GM19351 (cell line): Measurements from ENCODE around the gene CSF1.

ENCODE experiments used
- ATAC-seq: cut with Tn5 transposase; IDR thresholded peaks from one replicate; pipeline ENCODE4 v1.9.1; 2021; ENCODE audit warnings: mild to moderate bottlenecking, moderate library complexity; ENCODE audit not compliant: unreplicated experiment

CSF1 gene

DNA sequence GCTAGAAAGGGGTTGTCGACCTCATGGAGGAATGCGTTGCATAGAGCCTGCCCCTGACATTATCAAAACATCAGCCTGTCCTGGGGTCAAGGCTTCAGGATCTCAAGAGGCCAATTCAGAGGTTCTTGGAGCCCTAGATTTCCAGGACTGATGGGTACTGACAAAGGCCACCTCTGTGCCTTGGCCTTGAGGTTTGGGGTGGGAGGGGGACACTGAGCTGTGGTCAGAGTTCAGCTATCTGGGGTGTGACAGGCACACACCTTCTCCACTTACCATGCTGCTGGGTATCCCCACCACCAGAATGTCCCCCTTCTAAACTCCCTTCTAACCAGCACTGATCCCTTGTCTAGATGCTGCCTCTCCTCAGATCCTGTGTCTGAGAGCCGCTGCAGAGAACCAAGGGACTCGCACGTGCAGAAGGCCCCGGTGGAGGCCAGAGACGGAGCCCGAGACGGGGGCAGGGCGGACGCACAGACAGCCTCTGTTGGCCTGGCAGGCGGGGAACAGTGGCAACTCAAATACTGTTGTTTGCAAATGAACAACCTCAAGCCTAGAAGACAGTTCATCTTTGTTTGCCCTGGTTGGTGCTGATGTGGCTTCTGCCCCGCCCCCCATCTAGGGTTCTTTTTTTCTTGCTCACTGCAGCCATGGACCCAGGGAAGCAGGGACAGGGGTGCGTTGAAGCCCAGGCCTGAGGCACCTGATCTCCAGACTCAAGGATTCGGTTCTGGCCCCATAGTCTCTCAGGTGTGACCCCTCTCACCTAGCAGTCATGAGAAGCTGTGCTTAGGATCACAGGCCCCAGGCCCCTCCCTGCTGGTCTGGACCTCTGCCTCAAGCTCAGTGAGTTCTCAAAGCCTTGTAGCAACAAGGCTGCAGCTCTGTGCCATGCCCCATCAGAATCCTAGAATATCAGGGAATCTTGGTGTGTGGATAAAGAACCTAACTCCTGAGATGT, 28.1 kb upstream of the CSF1 start:
- ATAC-seq, result no peak

DNA sequence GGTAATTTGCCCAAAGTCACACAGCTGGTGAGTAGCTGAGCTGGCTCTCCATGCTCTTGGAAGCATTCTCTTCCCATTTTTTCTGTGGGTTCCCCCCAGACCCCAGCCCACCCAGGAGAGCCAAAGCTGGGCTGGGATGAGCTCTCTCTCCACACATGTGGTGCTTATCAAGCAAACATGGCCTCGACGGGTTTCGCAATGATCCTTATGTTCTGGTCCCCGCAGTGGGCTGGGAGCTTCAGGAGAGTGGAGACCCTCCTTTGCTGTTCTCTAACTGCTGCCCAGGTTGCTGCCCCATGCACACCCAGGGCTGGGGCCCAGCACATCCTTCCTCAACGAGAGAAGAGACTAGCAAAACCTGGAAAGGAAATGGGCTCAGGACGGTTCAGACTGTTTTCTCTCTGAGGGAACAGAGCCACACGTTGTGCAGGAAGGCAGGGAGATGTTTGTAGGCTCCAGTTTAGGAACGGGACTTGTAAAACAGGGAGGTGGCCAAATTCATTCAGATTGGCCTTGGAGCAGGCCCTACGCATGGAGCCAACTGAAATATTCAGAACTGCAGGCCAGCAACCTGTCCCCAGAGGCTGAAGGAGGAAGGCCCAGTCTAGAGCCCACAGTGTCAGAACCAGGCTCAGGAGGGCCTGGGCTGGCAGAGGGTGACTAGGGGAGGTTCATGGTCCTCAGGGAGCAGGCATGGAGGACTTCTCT, 27.2 kb upstream of the CSF1 start:
- ATAC-seq, result no peak

DNA sequence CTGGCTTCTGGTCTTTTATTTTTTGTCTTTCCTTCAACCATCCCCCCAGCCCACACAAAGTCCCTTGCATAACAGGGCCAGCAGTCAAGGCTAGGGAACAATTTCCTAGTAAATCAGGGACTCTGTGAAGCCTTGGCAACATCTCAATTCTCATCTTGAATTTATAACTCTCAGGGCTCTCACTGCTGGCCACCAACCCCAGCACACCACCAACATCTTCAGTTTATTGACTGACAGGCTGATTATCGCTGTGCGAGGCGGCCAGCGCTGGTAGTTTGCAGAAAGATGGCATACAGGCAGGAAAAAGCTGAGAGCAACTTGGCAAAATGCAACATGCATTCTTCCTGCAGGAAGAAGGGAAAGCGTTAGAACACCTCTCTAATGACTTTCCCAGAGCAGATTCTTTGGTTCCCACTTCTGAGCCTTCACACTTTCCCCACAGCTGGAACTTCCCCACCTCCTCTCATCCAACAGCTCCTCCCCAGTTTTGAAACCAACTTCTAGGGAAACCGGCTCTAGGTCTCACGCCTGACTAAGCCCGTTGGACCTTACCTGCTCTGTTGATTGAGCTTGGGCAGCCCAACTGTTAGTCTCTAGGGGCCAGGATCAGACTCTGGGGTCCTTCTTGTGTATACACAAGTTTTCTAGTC, 26.3 kb upstream of the CSF1 start:
- no peak for ATAC-seq

DNA sequence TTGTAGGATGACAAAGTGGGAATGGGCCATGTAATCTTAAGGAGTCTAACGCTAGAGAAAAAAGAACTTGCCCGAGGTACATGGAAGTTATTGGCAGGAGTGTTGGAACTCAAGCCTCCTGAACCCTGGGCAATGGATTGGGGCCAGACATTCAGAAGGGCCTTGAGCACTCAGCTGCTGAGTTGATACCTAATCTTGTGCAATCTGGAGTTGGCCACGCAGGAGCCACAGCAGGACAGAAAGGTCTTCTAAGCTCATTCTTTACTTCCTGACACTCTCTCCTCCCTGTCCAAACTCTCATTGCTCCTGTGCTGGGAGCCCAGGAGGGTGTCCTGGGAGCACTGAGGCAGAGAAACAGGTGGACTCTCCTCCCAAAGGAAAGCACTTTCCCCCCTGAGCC, 25.1 kb upstream of the CSF1 start:
- ATAC-seq, result no peak

DNA sequence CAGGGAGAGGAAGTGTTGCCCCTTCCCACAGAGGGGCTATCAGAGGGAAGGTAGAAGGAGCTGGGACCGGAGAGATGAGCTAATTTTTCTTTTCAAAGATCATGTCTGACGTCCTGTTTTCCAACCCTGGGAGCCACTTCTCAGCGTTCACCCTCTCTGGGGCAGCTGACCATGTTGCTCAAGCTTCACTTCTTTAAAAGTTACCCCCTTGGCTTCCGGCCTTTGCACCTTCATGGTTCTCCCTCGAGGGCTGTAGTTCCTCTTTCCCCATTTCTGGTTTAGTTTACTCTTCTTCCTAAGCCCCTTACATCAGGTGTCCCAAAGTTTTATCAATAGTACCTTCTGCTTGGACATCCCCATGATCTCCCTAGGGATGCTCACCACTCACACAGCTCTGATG, 23.8 kb upstream of the CSF1 start:
- ATAC-seq, result no peak

DNA sequence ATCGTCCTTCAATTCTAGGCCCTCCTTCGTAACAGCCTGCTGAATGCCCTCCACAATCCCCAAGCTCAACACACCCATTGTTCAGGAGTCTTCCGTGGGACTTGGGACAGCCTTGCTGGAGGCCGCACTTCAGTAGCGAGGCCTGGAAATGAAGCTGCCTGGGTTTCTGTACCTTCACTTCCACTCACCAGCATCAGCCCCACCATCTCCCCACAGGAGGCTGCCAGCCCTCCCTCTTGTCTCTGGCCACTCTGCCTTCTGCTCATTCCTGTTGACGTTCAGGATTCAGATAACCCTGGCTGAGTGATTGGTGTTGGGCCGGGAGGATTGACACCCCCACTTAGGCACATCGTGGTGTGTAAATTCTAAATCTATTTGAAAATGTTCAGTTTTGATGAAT, 23.4 kb upstream of the CSF1 start:
- ATAC-seq, result no peak

DNA sequence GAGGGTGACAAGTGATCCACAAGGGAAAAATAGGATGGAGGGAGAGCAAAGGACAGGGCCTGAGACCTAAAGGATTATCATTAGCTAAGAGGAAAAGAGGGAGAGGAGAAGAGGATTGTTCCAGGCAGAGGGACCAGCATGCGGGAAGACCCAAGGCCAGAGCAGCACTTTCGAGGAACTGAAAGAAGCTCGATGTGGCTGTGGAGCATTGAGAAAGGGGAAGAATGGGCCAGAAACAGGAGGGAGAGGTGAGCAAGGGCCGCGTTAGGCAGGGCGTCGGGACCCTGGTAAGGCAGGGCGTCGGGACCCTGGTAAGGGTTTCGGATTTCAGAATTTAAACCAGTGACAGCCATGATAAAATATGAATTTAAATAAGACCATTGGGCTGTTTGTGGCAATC, 22.8 kb upstream of the CSF1 start:
- ATAC-seq, result no peak

DNA sequence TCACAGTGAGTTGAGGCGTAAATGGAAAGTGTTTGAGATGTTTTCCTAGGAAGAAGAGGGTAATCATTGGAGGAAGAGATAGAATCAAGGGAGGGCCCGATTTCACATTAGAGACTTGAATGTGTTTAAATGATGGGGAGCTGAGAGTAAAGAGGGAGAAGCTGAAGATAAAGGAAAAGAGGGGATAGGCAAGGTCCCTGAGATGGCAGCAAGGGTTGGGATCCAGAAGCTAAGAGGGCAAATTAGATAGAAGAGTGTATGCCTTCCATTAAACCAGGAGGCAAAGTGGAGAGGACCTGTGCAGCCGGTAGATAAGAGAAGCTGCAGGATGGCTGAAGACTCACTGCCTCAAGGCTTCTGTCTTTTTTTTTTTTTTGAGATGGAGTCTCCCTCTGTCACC, 21.6 kb upstream of the CSF1 start:
- ATAC-seq, result no peak

DNA sequence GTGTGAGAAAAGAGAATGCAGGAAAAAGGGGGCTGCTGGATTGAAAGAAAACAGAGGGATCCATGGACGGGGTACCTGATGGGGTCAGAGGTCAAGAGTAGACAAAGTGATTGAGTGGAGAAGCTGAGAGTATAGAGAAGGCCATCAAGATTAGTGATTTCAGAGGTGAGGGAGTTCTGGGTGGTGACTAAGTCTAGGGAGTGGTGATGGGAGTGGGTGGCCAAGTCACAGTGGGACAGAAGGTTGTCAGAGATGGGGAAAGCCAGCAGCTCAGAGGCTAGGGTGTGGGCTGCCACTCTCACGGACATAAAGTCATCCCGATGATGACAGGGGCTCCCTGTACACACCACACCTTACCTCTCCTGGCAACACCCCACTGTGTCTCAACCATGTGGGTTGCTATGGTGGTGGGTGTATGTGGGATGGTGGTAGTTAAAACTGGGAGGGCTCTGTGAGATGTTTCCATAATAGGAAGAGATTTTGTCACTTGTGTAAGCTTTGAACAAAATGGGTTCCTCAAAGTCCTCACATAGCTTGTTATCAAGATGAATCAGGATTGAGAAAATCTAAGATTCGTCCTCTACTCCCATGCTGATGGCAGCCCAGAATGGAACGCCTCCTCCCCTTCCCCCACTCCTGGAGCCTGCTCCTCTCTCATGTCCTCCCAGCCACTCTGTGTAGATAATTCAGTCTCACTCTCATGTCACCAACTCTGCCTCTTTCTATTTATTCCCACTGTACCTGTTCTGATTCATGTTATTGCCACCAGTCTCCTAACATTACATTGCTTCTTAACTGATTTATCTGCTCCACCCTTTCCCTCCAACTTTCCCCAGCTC, 20.3 kb upstream of the CSF1 start:
- no peak for ATAC-seq

DNA sequence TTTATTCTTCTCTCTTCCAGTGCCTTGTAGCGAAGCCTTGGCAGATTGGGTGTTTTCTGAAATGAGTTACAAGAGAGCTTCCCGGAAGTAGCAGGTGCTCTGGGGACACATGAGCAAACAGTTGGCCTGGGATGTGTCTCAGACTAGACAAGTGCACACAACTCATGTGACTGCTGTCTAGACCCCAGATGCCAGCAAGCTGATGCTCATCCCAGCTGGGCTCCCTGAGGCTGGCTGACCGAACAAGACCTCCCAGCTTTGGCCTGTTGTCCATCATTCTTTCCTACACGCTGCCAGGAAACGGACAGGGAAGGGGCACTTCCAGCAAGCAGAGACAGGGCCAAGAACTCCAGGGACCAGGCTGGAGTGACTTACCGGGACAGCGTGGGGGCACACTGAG, 18.7 kb upstream of the CSF1 start:
- ATAC-seq, result no peak

DNA sequence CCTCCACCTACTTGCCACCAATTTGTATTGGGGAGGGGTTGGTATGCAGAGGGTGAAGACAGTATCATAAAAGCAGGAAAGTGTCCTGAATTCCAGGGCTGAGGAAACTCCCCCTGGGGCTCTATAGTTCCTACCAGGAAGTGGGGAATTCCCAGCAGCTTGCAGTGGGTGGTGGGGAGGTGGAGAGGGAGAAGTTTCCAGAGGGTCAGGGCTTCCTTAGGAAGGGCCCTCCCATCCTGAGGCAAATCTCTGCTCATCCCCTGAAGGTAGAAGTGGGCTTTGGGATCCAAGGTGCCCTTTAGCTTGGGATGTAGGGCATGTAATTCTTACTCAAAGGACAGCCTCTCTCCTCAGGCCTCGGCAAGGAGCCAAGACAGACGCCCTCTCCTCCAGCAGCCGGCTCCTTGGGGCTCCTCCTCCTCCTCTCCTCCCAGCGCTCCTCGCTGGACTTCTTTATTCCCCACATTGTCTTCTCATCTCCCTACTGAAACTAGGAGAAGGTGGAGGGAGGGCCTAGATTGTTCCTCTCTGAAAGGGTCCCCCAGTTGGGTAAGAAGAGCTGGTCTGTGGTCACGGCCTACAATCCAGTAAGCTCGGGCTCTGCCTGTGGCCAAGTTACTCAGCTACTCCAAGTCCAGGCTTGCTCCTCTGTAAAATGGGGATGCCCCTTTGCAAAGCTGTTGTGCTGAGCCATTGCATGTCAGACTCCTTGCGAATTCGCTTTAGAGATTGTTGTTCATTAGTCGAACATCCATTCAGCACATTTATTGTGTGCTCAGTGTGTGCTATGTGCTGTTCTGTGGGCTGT, 17.9 kb upstream of the CSF1 start:
- ATAC-seq, result no peak

DNA sequence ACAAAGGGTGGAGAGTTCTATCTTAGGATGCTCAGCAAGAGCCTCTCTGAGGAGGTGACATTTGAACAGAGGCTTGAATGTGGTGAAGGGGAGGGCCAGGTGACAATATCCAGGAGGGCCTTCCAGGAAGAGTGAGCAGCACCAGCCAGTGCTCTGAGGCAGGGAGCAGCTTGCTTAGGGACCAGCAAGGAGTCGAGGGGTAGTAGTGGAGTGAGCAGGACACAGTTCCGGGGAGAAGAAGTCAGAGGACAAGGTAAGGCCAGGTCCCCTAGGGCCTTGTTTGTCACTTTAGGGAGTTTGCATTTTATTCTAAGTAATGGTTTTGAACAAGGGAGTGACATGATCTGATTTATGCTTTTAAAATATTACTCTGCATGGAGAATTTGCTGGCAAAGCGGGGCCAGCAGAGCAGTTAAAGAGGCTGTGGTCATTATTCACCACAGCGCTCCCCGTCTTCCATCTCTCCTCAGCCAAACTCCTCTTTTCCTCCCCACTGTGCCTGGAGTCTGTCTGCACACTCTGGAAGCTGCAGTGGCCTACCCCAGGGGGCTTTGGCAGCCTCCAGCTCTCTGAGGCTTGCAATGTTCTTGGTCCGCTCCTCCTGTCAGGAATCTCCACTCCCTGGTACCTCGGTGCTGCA, 17.0 kb upstream of the CSF1 start:
- no peak for ATAC-seq

DNA sequence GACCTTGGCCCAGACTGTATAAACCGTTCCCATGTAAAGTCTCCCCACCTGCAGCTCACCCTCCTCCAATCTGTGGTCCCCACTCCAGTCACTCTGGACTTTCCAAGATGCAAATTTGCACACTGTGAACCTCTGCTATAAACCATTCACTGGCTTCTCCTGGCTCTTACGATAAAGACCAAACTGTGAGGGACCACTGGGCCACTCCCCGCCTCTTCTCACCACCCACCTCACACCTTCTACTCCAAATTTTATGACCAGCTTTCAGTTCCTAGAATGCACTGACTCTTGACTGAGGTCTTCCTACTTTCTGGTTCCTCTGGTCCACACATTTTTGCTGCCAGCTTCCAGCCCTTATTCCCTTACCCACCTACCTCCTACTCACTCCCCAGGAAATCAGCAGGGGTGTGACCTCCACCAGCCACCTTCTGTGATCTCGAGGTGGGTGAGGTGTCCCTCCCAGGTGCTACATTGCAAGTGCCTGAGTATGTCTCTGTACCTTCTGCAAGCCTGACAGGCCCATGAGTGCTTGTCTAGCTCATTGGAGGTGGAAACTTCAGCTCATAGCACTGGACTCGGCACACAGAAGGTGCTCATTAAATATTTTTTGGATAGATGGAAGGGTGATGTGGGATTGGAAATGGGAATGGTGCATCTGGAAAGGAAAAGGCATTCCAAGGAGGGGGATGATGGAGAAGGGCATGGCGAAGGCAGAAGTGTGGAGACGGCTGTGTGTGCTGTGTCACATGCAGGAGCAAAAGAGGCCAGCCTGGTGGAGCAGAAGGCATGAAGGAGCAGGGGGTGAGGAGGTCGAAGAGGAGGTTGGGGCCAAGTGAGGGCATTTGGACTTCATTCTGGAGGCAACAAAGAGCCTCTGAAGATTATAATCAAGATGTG, 15.6 kb upstream of the CSF1 start:
- peak; percentile 63 for ATAC-seq

DNA sequence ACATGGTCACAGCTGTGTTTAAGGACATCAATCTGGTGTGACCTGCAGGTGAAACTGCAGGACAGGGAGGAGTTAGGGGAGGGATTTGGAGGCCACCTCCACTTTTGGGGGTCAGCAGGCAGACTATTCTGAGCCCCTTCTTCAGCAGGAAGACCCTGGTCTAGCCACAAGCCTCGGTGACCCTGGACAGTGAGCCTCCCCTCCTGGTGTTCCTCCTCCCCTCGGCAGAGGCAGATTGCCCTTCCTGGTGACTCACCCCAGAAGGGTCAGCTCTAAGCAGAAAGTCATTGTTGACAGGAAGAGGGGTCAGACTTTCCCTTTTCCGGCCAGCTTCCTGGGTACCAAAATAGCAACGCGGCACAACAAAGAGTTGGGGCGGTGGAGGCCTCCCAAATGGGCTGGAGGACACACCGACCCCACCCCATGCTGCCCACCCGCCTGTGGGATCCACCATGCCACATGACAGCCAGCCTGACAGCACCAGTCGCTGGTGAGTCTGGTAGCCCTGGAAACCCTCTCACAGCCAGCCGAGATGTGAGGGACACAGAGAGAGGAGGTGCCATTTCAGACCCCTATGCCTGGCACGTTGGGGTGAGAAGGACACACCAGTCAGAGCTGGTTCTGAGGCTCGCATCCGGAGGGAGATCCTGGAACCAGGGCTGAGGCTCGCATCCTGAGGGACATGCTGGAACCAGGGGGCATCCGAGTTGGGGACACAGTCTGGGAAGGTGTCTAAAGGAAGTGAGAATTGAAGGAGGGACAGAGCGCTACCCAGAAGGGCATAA, 14.7 kb upstream of the CSF1 start:
- no peak for ATAC-seq

DNA sequence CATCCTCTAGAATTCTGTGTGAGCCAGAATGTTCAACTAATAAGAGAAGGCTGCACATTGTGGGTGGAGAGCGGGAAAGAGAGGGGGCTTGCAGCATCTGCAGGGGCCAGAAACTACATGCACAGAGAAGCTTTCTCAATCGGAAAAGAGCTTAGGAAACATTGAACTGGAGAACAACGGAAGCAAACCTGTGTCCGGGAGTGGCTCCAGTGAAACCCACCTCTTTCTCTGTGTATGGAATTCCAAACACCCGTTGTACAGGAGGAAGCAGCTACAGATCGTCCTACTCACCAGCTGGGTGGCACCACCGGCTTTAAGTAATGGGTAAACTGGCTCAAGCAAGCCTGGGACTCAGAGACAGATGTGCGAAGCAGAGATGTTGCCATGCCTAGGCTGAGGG, 14.0 kb upstream of the CSF1 start:
- ATAC-seq, result no peak

DNA sequence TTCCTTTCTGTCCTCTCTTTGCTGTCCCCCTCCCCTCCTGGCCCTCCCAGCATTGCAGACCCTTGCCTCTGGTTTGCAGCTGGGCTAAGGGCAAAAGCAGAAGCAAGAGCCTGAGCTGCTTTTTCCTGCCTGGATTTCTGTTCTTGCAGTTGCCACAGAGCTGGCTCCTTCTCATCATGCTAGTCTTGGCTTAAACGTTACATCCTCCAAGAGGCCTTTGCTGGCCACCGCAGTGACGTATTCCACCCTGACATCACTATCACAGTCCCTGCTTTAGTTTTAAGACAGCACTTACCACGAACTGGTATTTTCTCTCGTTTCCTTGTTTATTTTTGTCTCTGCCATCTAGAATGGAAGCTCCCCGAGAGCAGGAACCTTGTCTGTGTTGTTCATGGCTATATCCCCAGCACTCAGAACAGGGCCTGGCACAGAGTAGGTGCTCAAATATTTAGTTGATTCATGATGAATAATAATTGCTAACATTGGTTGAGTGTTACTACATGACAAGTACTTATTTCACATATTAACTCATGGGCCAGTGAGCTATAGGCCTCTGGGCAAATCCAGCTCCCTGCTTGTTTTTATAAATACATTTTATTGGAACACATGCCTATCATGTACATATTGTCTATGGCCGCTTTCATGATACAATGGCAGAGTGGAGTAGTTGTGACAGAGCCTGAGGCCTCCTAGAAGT, 13.2 kb upstream of the CSF1 start:
- ATAC-seq, result no peak

DNA sequence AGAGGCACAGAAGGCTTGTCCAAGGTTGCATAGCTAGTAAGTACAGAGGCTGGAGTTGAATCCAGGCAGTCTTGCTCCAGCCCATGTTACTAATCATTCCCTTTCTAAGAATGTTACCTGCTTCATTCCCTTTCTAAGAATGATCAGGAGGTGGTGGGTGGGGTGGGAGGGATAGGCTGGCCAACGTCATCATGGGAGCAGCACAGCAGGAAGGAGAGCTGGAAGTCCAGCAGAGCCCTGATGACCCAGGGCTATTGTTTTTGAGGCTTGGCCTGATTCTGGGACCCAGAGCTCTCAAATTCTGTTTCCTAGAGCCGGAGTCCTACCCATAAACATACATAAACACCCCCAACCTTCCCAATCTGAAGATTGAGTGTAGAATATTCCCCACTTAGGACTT, 11.8 kb upstream of the CSF1 start:
- ATAC-seq, result no peak
